Tibial nerve (tissue), 3 donors: ENCODE measurements around the gene DNMT3A.

Experiments used
- CTCF ChIP-seq, 5 experiments: fragments of 200-600 bp in 3 of 5; fragments of 450-650 bp in 2 of 5; sonication (generic) in 3 of 5; IDR thresholded peaks; one replicate each; pipeline ENCODE4 v1.5.1; 2016 to 2019; ENCODE audit warnings: antibody characterized with exemption in 5 of 5, mild to moderate bottlenecking in 3 of 5, moderate library complexity in 2 of 5
- POLR2A ChIP-seq, 2 donors: fragments of 450-650 bp; IDR thresholded peaks; one replicate each; pipeline ENCODE4 v1.6.1; 2017; ENCODE audit warnings: antibody characterized with exemption in 2 of 2, mild to moderate bottlenecking in 2 of 2, moderate library complexity in 2 of 2

DNA sequence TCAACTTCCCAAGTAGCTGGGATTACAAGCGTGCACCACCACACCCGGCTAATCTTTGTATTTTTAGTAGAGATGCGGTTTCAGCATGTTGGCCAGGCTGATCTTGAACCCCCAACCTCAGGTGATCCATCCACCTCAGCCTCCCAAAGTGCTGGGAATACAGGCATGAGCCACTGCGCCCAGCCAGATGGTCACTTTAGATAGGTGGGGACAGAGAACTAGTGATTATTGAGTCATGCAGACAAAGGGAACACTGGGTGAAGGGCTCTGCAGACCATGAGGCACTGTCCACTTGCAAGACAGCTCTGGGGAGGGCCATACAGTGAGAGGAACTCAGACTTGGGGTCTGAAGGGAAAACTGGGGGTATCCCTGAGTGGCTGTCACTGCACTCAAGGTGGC, 114.9 kb downstream of the DNMT3A start:
- no peak for TF ChIP-seq CTCF (IDR thresholded peaks at IDR 0.05)
- TF ChIP-seq POLR2A (IDR thresholded peaks at IDR 0.05), result no peak
